Left hindlimb (tissue), 1 donor: Measurements from ENCODE around the gene VRTN.
A peak's percentile ranks its signal among the peaks of the same experiment; 100 is the strongest.

ENCODE experiments used
- DNase-seq: peaks from one replicate; pipeline ENCODE4 v3.0.0-alpha.2; 2018

Gene VRTN

DNA sequence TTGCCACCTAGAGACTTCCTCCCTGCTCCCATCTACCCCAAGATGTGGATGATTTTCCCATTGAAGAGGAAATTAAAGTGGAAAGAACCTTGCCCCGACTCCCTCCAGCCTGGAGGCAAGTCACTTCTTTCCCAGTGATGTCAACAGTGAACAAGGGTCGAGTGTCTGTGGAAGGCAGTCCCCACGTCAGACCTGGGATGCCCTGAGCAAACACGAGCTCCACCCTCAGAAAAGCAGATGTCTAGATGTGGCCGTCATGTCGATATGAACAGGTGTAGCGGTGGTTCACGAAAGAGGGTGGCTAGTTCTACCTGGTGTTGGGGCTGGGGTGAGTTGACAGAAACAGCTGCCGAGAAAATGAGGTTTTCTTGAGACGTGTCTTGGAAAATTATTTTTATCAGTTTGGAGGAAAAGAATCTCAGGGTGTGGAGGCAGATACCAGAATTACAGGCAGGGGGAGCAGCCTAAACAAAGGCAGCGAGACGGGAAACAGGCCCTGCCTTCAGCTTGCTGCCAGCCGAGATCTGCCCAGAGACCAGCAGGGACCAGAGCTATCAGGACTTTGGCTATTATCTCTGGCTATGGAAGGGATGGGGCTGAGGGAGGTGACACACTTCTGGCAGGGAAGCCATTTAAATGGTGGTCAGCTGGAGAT is 51.9 kb downstream of the VRTN start:
- DNase-seq, result no peak

DNA sequence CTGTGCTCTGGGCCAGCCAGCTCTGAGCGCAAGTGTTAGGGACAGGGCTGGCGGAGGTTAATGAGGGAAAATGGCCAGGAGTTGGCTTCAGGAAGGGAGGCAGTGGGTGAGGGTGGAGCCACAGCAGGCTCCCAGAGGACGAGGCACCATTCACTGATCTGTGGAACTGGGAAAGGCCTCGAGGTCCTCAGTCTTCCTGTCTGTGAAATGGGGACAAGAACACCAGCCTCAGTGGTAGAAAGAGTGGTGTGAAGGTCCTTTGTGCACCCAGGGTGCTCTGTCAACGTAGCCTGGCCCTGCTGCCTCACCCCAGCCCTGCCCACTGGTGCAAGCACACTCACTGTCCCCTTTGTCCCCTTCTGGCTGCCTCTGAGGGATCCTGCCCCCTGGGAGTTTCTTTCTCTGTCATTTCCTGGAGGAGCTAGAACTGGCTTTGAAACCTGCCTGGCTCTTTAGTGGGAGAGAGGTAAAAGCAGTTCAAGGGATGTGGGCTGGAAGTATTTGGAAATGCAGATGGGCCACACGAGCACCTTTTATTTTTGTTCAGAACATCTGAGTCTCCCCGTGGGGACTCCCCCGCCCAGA is 52.7 kb downstream of the VRTN start:
- no peak for DNase-seq

DNA sequence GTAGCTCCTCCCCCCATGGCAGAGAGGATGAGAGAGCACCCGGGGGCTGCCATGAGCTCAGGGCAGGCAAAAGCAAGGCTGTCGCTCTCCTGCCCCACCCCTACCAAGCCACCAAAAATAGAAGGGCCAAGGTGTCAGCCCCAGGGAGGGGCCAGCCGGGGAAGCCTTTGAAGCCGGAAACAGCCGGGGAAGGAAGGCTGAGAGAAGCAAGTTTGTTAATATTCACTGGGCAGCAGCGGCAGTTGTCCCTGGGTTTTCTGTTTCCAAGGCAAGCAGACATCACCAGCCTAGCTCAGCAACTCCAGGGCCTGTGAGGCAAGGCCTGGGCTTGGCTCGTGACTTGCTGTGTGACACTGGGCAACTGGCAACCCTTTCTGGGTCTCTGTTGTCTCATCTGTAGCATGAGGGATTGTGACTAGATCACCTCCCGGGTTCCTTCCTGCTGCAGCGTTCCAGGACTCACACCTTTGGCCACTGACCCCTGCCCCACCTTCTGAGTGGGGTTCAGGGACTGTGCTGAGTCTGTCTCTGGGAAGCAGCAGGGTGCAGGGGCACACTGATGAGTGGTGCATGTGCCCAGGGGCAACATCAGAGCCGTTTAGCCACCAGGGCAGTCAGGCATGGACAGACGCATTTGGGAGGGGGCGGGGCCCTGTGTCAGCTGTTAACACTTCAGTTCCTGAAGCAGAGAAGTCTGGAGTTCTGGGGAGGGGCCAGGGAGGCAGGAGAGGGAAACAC is 53.4 kb downstream of the VRTN start:
- DNase-seq, result peak; percentile 38

DNA sequence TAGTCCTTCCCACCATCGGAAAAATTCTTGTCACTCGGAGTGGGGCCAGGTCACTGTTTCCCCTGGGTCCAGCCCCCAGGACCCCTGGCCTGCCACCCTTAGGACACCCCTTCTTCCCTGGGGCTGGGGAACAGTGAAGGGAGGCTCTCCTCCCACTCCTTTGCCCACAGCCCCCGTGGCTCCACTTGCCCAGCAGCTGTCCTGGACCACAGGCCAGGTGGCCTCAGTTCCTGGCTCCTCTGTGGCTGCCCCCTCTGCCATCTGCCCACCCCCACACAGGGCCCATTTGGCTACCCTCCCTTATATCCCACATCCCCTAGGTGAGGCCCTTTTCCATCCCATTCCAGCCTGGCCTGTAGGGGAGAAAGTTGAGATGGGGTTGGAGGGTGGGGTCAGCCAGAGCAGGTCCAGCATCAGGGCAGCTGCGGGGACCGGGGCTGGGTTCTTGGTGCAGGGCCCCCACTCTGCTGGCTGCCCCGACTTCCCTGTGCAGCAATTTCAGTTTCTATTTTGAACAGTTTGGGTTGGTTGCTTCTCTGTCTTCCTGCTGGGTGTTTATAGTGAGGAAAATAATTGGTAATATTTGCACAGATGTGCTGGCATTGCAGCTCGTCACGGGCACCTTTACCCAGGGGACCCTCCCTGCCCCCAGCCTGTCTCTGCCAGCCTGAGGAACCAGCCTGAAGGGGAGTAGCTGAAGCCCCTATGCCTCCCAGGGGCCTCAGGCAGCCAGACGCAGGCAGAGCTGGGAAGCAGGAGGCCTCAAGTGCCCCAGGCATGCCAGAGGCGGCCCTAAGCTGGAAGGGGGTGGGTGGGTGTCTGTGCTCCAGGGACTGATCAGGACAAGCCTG is 54.4 kb downstream of the VRTN start:
- DNase-seq, result no peak

DNA sequence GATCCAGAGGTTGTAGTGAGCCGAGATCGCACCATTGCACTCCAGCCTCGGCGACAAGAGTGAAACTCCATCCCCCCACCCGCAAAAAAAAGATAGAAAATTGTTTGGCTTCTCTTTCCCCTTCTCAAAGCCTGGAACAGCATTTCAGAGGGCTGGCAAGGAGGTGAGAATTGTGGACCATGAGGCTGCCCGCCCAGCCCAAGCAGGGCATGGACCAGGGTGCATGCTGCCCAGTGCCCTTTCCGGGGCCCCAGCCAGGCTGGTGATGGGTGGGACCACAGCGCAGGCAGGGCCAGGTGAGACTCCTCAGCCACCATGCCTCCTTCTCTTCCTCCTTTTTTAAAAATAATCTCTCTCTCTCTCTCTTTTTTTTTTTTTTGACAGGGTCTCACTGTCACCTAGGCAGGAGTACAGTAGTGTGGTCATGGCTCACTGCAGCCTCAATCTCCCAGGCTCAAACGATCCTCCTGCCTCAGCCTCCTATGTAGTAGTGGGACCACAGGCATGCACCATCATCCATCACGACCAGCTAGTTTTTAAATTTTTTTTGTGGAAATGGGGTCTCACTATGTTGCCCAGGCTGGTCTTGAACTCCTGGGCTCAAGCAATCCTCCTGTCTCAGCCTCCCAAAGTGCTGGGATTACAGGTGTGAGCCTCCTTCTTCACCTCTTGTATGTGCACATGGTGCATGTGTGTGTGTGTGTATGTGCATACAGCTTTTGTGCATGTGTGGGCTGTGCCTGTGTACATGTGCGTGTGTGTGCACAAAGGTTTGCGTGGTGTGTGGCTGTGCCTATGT is 55.5 kb downstream of the VRTN start:
- DNase-seq, result no peak

DNA sequence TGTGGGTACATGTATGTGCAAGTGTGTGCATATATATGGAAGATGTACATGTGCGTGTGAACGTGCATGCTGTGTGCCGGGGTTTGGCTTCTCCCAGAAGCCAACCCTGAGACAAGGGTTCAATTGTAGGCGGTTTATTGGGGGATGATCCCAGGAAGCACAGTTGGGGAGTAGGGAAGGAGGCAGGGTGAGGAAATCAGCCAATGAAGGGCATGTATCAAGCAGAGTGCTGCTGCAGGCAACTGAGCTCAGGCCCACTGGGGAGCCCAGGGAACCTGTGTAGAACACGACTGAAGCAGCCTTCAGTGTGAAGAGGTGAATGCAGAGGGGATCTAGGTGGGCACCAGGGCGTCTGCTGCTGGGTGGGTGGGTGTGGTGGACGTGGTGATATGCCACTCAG is 56.2 kb downstream of the VRTN start:
- no peak for DNase-seq

DNA sequence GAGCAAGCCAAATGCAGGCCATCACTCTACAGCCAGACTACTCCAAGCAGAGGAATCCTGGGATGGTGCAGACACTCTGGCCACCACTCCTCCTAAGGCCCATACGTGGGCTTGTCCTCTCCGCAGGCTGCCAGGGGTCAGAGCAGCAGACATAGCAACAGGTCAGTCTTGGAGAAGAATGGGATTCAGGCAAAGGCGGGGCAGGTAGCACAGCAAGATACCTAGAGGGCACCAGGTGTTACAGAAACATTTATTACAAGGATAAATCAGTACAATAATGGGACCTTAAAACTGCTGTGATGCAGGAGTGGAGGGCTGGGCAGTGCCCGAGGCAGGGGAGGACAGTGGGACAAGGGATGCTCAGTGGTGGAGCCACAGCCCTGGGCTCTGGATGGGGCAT is 57.4 kb downstream of the VRTN start:
- no peak for DNase-seq

DNA sequence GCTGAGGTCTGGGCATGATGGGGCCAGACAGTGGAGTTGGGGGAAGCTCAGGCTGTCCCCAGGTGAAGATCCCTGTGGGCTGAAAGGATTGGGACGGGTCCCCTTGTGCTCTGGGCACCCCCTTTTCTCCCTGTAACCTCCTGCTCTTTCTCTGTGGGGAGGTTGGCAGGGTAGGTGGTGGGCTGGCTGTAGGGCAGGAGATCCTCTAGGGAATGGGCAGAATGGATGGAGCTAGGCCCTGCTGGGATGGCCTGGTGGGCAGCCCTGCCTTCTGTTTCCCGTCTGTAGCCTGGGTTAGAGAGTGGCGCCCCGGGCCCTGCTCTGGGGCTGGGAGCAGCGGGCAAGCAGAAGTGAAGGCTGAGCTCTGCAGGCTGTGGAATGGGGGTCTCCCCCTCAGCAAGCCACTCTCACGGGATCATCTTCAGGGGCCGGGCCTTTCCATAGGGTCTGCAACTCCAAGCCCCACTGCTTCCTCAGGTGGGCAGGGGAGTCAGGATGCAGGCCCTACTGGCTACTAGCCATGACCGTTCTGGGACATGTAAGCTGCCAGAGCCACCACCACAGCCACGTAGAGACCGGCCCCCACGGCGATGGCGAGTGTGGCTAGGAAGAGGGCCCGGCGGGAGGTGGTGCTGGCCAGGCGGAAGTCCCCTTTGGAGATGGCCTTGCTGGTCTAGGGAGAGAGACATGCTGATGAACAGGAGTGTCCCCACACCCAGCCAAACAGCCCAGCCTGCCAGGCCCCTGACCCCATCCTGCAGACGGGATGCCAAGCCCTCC is 58.9 kb downstream of the VRTN start:
- DNase-seq, result no peak

DNA sequence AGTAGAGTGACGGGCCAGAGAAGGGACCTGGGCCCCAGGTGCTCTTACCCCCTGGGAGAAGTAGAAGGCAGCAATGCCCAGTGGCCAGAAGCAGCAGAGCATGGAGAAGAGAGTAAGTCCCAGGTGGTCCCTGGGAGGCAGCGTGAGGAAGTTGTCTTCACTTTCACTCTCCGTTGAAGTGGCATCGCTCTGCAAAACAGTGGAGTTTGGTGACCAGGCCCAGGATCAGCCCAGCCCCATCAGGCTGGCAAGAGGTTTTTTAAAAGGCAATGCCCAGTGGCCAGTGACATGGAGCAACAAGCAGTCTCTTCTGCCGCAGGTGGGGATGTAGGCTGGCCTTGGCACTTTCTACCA is 59.5 kb downstream of the VRTN start:
- no peak for DNase-seq

DNA sequence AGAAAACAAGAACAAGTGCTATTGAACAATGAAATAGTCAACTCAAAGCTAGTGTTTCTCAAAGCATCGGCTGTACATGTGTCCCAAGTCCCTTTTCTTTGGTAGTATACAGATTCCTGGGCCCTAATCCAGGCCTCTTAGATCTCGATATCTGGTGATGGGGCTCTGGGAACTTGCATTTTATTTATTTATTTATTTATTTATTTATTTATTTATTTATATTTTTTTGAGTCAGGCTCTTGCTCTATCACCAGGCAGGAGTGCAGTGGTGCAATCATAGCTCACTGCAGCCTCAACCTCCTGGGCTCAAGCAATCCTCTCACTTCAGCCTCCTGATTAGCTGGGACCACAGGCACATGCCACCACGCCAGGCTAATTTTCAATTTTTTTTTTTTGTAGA is 60.6 kb downstream of the VRTN start:
- DNase-seq, result no peak

DNA sequence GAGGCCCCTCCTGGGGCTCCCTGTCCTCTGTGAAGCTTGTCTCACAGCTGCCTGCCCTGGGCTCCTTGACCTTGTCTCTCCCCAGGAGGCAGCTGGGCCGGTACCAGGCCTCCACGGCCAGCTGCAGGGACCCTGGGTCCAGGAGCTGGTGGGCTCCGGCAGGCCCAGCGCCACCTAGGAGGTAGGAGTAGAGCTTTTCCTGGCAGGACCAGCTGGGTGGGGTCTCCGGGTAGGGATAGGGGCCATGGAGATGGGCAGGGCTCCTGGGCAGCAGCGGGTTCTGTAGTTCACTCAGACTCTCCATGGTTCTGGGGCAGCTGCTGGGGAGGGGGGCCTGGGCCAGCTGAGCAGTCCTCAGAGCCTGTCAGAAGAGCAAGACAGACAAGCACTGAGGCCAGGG is 61.2 kb downstream of the VRTN start:
- DNase-seq, result no peak
